Measurements from ENCODE around the gene ABCA3.
"Not testable (repeated sequence)": the region's sequence is repeated elsewhere in the genome, so short reads cannot be mapped to it uniquely, and the experiment has no call there.

ABCA3 gene

GRCh38 chr16:2340564-2341455 is at the start of gene ABCA3:
ABCA3 (minus strand) TSS chr16:2340728; CDS start chr16:2326466, 14,262 bp downstream.
- Histone ChIP-seq H3K9ac (ENCODE audit: low read length) (peak within 1 kb of the TSS; percentile 25; the same call in 1 of the 2 replicates), H3K4me3 (ENCODE audit: low read length) (peak within 1 kb of the TSS; percentile 77), H2AFZ (ENCODE audit: low read depth, low read length) (no peak within 1 kb of the TSS)

GRCh38 chr16:2388875-2389433 is 48.4 kb upstream of the ABCA3 start:
- Histone ChIP-seq H3K27ac (ENCODE audit: low read length) (no peak overlapping the region), H2AFZ (ENCODE audit: low read depth, low read length) (no peak overlapping the region), H3K4me2 (ENCODE audit: low read length) (no peak overlapping the region), H3K27me3 (ENCODE audit: low read depth, low read length) (no peaks in the 10 kb centered on the region), H3K9me3 (ENCODE audit: insufficient read depth, low read length) (0 out of 2 replicates have a peak, but pooled peaks cover 6% of the 10 kb centered on the region), H3K4me1 (ENCODE audit: low read length) (no peaks in the 10 kb centered on the region), H3K79me2 (ENCODE audit: low read length) (no peaks in the 10 kb centered on the region), H3K4me3 (ENCODE audit: low read length) (no peak overlapping the region), H3K9ac (ENCODE audit: low read length) (no peak overlapping the region), H4K20me1 (ENCODE audit: insufficient read depth, low read length) (no peaks in the 10 kb centered on the region), H3K36me3 (replicated peaks; ENCODE audit: low read depth, low read length) (no peaks in the 10 kb centered on the region)
- no peak for TF ChIP-seq EZH2phosphoT487 (IDR thresholded peaks at IDR 0.05; ENCODE audit: low read depth)

More at GRCh38 chr16:2340564-2341455, at the start of gene ABCA3:
- Histone ChIP-seq H4K20me1 (ENCODE audit: insufficient read depth, low read length) (no peaks in the 10 kb centered on the region), H3K36me3 (replicated peaks; ENCODE audit: low read depth, low read length) (no peaks in the 10 kb centered on the region), H3K79me2 (ENCODE audit: low read length) (no peaks in the 10 kb centered on the region), H3K9me3 (ENCODE audit: insufficient read depth, low read length) (no peaks in the 10 kb centered on the region), H3K27ac (ENCODE audit: low read length) (no peak within 1 kb of the TSS), H3K4me2 (ENCODE audit: low read length) (peak within 1 kb of the TSS; percentile 67), H3K4me1 (ENCODE audit: low read length) (peaks cover 5% of the 10 kb centered on the region; the same call in 1 of the 2 replicates), H3K27me3 (ENCODE audit: low read depth, low read length) (peaks cover 12% of the 10 kb centered on the region)
- TF ChIP-seq EZH2phosphoT487 (IDR thresholded peaks at IDR 0.05; ENCODE audit: low read depth) (no peak), CTCF (IDR thresholded peaks at IDR 0.05; ENCODE audit: low read depth, low read length) (peak; percentile 56)

GRCh38 chr16:2388139-2388874 is 47.8 kb upstream of the ABCA3 start:
- Histone ChIP-seq H2AFZ (ENCODE audit: low read depth, low read length) (no peak overlapping the region), H3K27ac (ENCODE audit: low read length) (no peak overlapping the region), H3K4me1 (ENCODE audit: low read length) (no peaks in the 10 kb centered on the region), H3K9me3 (ENCODE audit: insufficient read depth, low read length) (0 out of 2 replicates have a peak, but pooled peaks cover 6% of the 10 kb centered on the region), H3K9ac (ENCODE audit: low read length) (no peak overlapping the region), H3K79me2 (ENCODE audit: low read length) (no peaks in the 10 kb centered on the region), H3K4me2 (ENCODE audit: low read length) (no peak overlapping the region), H3K36me3 (replicated peaks; ENCODE audit: low read depth, low read length) (no peaks in the 10 kb centered on the region), H4K20me1 (ENCODE audit: insufficient read depth, low read length) (no peaks in the 10 kb centered on the region), H3K4me3 (ENCODE audit: low read length) (no peak overlapping the region), H3K27me3 (ENCODE audit: low read depth, low read length) (no peaks in the 10 kb centered on the region)
- TF ChIP-seq CTCF (IDR thresholded peaks at IDR 0.05; ENCODE audit: low read depth, low read length), result no peak
- no peak for TF ChIP-seq EZH2phosphoT487 (IDR thresholded peaks at IDR 0.05; ENCODE audit: low read depth)

- H4K20me1 ChIP-seq (ENCODE audit: insufficient read depth, low read length), result no peaks in the 10 kb centered on the region
- no peaks in the 10 kb centered on the region for H3K4me1 ChIP-seq (ENCODE audit: low read length)
- H3K36me3 ChIP-seq (replicated peaks; ENCODE audit: low read depth, low read length), result no peaks in the 10 kb centered on the region
- H3K9me3 ChIP-seq (ENCODE audit: insufficient read depth, low read length), result 0 out of 2 replicates have a peak, but pooled peaks cover 6% of the 10 kb centered on the region
- H3K4me2 ChIP-seq (ENCODE audit: low read length), result no peak overlapping the region
- TF ChIP-seq EZH2phosphoT487 (IDR thresholded peaks at IDR 0.05; ENCODE audit: low read depth) (no peak), CTCF (IDR thresholded peaks at IDR 0.05; ENCODE audit: low read depth, low read length) (0 out of 2 replicates have a peak, but pooled peaks have one; percentile 7)
- no peaks in the 10 kb centered on the region for H3K79me2 ChIP-seq (ENCODE audit: low read length)
- no peak overlapping the region for H3K4me3 ChIP-seq (ENCODE audit: low read length)
- no peak overlapping the region for H3K27ac ChIP-seq (ENCODE audit: low read length)
- no peak overlapping the region for H3K9ac ChIP-seq (ENCODE audit: low read length)
- H2AFZ ChIP-seq (ENCODE audit: low read depth, low read length), result no peak overlapping the region
- no peaks in the 10 kb centered on the region for H3K27me3 ChIP-seq (ENCODE audit: low read depth, low read length)
Measured at GRCh38 chr16:2386990-2387389, 46.5 kb upstream of the ABCA3 start.

- H3K27me3 ChIP-seq (ENCODE audit: low read depth, low read length); H3K9ac ChIP-seq (ENCODE audit: low read length); H3K79me2 ChIP-seq (ENCODE audit: low read length); H3K4me1 ChIP-seq (ENCODE audit: low read length); H2AFZ ChIP-seq (ENCODE audit: low read depth, low read length); H3K9me3 ChIP-seq (ENCODE audit: insufficient read depth, low read length); H3K36me3 ChIP-seq (replicated peaks; ENCODE audit: low read depth, low read length); H3K27ac ChIP-seq (ENCODE audit: low read length); H4K20me1 ChIP-seq (ENCODE audit: insufficient read depth, low read length); H3K4me2 ChIP-seq (ENCODE audit: low read length); H3K4me3 ChIP-seq (ENCODE audit: low read length): not testable (repeated sequence)
Measured at GRCh38 chr16:2385982-2386381, 45.5 kb upstream of the ABCA3 start.
